DOHH2 (cell line): ENCODE data around the gene PLCE1.

Source experiments
- H3F3A ChIP-seq: fragments of 200-600 bp; sonication (generic), shearing (Covaris generic); 2 replicates; pipeline ENCODE4 v1.6.0; 2016; ENCODE audit warnings: antibody characterized with exemption, mild to moderate bottlenecking; ENCODE audit not compliant: control insufficient read depth, insufficient read depth
- H3K27ac ChIP-seq: fragments of 200-600 bp; sonication (generic); 2 replicates; pipeline ENCODE4 v1.5.1; 2014; ENCODE audit warnings: low read depth, mild to moderate bottlenecking, low read length, moderate library complexity
- H3K27me3 ChIP-seq: fragments of 200-600 bp; sonication (generic); 2 replicates; pipeline ENCODE4 v1.6.1; 2014; ENCODE audit warnings: mild to moderate bottlenecking, low read length, mixed read lengths; ENCODE audit not compliant: control insufficient read depth
- H3K36me3 ChIP-seq: fragments of 200-600 bp; sonication (generic); 2 replicates; pipeline ENCODE4 v1.6.1; 2014; ENCODE audit warnings: mild to moderate bottlenecking, low read length, moderate library complexity, mixed read lengths; ENCODE audit not compliant: control insufficient read depth
- H3K4me1 ChIP-seq: fragments of 200-600 bp; sonication (generic); 2 replicates; pipeline ENCODE4 v1.6.1; 2014; ENCODE audit warnings: mild to moderate bottlenecking, low read length, mixed read lengths; ENCODE audit not compliant: control insufficient read depth
- H3K4me2 ChIP-seq: fragments of 200-600 bp; sonication (generic); 2 replicates; pipeline ENCODE4 v1.6.0; 2014; ENCODE audit warnings: mild to moderate bottlenecking, low read length, moderate library complexity
- H3K4me3 ChIP-seq: fragments of 200-600 bp; sonication (generic); 2 replicates; pipeline ENCODE4 v1.5.1; 2014; ENCODE audit warnings: mild to moderate bottlenecking, low read length, mixed read lengths
- H3K79me2 ChIP-seq: fragments of 200-600 bp; sonication (generic); 2 replicates; pipeline ENCODE4 v1.6.1; 2014; ENCODE audit warnings: mild to moderate bottlenecking, low read length, mixed read lengths; ENCODE audit not compliant: control insufficient read depth
- H3K9me2 ChIP-seq: fragments of 200-600 bp; sonication (generic); replicated peaks from 2 replicates; pipeline ENCODE4 v1.6.1; 2014; ENCODE audit warnings: mild to moderate bottlenecking, low read length, mixed read lengths; ENCODE audit not compliant: control insufficient read depth
- H3K9me3 ChIP-seq: fragments of 200-600 bp; sonication (generic); 2 replicates; pipeline ENCODE4 v1.6.1; 2014; ENCODE audit warnings: antibody characterized with exemption, low read length, mixed read lengths; ENCODE audit not compliant: control insufficient read depth, insufficient read depth
- H4K20me1 ChIP-seq: fragments of 200-600 bp; sonication (generic); 2 replicates; pipeline ENCODE4 v1.6.0; 2014; ENCODE audit warnings: low read depth, mild to moderate bottlenecking, antibody characterized with exemption, low read length, moderate library complexity; ENCODE audit not compliant: control insufficient read depth, insufficient read depth
- CTCF ChIP-seq: fragments of 200-600 bp; sonication (generic); IDR thresholded peaks from one replicate; pipeline ENCODE4 v1.5.1; 2014; ENCODE audit warnings: antibody characterized with exemption, mild to moderate bottlenecking, low read depth, low read length; ENCODE audit not compliant: poor library complexity, severe bottlenecking
- EZH2phosphoT487 ChIP-seq: fragments of 200-600 bp; sonication (generic); IDR thresholded peaks from 2 replicates; pipeline ENCODE4 v1.6.1; 2017; ENCODE audit warnings: borderline replicate concordance, mild to moderate bottlenecking, antibody characterized with exemption, low read length, moderate library complexity, mixed read lengths

The PLCE1 gene

DNA sequence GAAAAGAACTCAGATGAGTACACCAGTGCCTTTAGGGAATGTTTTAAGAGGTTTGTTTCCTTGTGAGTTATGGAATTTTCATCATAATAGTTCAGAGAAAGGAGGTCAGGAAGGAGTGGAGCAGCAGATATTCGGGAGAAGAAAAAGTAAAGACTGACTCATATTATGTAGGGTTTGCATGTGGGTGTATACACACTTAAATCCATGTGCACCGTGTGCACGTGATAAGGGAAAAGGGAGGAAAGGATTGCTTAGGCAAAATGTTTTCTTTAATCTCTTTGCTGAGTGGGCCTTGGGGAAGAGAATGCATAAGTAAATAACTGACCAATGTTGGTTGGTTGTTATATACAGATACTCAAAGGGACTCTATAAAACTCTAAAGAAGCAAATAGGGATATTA is 30.2 kb downstream of the PLCE1 start:
- no peak overlapping the region for H3K27ac ChIP-seq
- no peaks in the 10 kb centered on the region for H3K9me2 ChIP-seq
- H3K4me2 ChIP-seq = no peak overlapping the region
- H3K4me1 ChIP-seq = no peaks in the 10 kb centered on the region
- H3K79me2 ChIP-seq = no peaks in the 10 kb centered on the region
- H3F3A ChIP-seq = no peaks in the 10 kb centered on the region
- no peaks in the 10 kb centered on the region for H3K27me3 ChIP-seq
- no peak overlapping the region for H3K4me3 ChIP-seq
- H4K20me1 ChIP-seq = no peaks in the 10 kb centered on the region
- no peaks in the 10 kb centered on the region for H3K36me3 ChIP-seq
- peaks cover 12% of the 10 kb centered on the region; the same call in 1 of the 2 replicates for H3K9me3 ChIP-seq
- no peak for TF ChIP-seq CTCF
- TF ChIP-seq EZH2phosphoT487 = no peak

- TF ChIP-seq CTCF (no peak), EZH2phosphoT487 (no peak)
- H3K79me2 ChIP-seq = no peaks in the 10 kb centered on the region
These were observed 30.7 kb downstream of the PLCE1 start for GRCh38 chr10:94024407-94024806.

GRCh38 chr10:94025806-94026205 is 32.1 kb downstream of the PLCE1 start:
- no peaks in the 10 kb centered on the region for H4K20me1 ChIP-seq
- H3K36me3 ChIP-seq = no peaks in the 10 kb centered on the region
- H3F3A ChIP-seq = no peaks in the 10 kb centered on the region
- H3K9me3 ChIP-seq = peaks cover 21% of the 10 kb centered on the region
- H3K4me3 ChIP-seq = no peak overlapping the region
- TF ChIP-seq EZH2phosphoT487 (no peak), CTCF (no peak)
- no peaks in the 10 kb centered on the region for H3K4me1 ChIP-seq
- H3K27ac ChIP-seq = no peak overlapping the region
- H3K9me2 ChIP-seq = no peaks in the 10 kb centered on the region
- H3K79me2 ChIP-seq = no peaks in the 10 kb centered on the region
- H3K27me3 ChIP-seq = no peaks in the 10 kb centered on the region
- no peak overlapping the region for H3K4me2 ChIP-seq

More at GRCh38 chr10:94024407-94024806, 30.7 kb downstream of the PLCE1 start:
- Histone ChIP-seq H3K36me3 (no peaks in the 10 kb centered on the region), H3K4me3 (no peak overlapping the region), H3F3A (no peaks in the 10 kb centered on the region), H3K9me2 (no peaks in the 10 kb centered on the region), H4K20me1 (no peaks in the 10 kb centered on the region), H3K9me3 (peaks cover 14% of the 10 kb centered on the region; the same call in 1 of the 2 replicates), H3K4me1 (no peaks in the 10 kb centered on the region), H3K27ac (no peak overlapping the region), H3K4me2 (no peak overlapping the region), H3K27me3 (no peaks in the 10 kb centered on the region)

DNA sequence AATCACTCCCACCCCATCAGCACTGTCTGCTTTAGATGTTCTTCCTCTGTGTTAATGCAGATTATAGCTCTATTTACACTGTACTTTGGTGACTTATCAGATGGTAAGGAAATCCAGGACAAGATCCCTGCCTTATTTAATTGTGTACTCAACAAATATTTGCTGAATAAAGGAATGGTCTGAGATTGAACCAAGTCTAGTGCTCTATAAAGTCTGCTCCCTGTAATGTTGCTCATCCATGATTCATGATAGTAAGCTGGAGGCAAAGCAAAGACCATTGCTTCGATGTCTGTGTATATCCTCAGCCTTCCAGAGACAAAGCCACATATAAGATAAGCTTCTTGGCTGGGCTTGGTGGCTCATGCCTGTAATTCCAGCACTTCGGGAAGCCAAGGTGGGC is 33.5 kb downstream of the PLCE1 start:
- Histone ChIP-seq H3K79me2 (no peaks in the 10 kb centered on the region), H3K4me3 (no peak overlapping the region), H4K20me1 (no peaks in the 10 kb centered on the region), H3K27ac (no peak overlapping the region), H3K4me2 (no peak overlapping the region), H3K9me3 (peaks cover 21% of the 10 kb centered on the region), H3F3A (no peaks in the 10 kb centered on the region), H3K9me2 (no peaks in the 10 kb centered on the region; the same call in 1 of the 2 replicates), H3K27me3 (no peaks in the 10 kb centered on the region), H3K4me1 (no peaks in the 10 kb centered on the region), H3K36me3 (no peaks in the 10 kb centered on the region)
- no peak for TF ChIP-seq CTCF
- no peak for TF ChIP-seq EZH2phosphoT487
